Mucosa of rectum (tissue), 2 donors: ENCODE measurements around the gene A2M.
A peak's percentile ranks its signal among the peaks of the same experiment; 100 is the strongest.

ENCODE experiments used
- H3K27ac ChIP-seq, 2 donors: one replicate each; pipeline ENCODE4 v1.7.0; 2013; ENCODE audit warnings: inconsistent platforms in 2 of 2, low read depth in 2 of 2, low read length in 2 of 2
- H3K27me3 ChIP-seq, 2 donors: one replicate each; pipeline ENCODE4 v1.7.0; 2013; ENCODE audit warnings: low read length in 2 of 2; ENCODE audit not compliant: control insufficient read depth in 2 of 2, insufficient read depth in 2 of 2
- H3K36me3 ChIP-seq, 2 donors: one replicate each; pipeline ENCODE4 v1.7.0; 2013; ENCODE audit warnings: low read length in 2 of 2; ENCODE audit not compliant: control insufficient read depth in 2 of 2, insufficient read depth in 2 of 2
- H3K4me1 ChIP-seq, 2 donors: one replicate each; pipeline ENCODE4 v1.7.0; 2013; ENCODE audit warnings: low read length in 2 of 2, mild to moderate bottlenecking in 1 of 2; ENCODE audit not compliant: control insufficient read depth in 2 of 2, insufficient read depth in 2 of 2
- H3K4me3 ChIP-seq, 2 donors: one replicate each; pipeline ENCODE4 v1.7.0; 2013; ENCODE audit warnings: low read length in 2 of 2
- H3K9ac ChIP-seq, 2 donors: one replicate each; pipeline ENCODE4 v1.7.0; 2013; ENCODE audit warnings: low read length in 2 of 2, low read depth in 1 of 2, mild to moderate bottlenecking in 1 of 2
- H3K9me3 ChIP-seq, 2 donors: one replicate each; pipeline ENCODE4 v1.7.0; 2013; ENCODE audit warnings: low read length in 2 of 2; ENCODE audit not compliant: control insufficient read depth in 2 of 2
- donor health status: healthy.
- donor health status: Normal muscosa, but diverticular disease.

Gene A2M

DNA sequence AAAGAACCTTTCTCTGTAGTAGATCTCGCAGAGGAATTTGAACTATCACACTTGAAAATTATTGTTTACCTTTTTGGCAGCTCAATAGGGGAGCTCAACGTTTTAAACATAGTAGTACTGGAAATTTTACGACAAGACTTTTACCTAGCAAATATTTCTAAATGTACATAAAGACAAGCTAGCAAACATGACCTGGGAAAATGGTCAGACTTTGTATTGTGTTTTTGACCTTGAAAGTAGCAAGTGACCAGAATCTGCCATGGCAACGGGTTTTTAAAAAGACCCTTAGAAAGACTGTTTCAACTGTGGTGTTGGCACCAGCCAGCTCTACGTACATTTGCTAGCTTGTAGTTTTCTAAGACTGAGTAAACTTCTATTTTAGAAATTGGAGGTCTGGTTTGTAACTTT is 20.2 kb upstream of the A2M start:
- no peaks in the 10 kb centered on the region for H3K4me1 ChIP-seq
- H3K9ac ChIP-seq: no peak overlapping the region
- no peak overlapping the region for H3K27ac ChIP-seq
- no peaks in the 10 kb centered on the region for H3K36me3 ChIP-seq
- no peak overlapping the region for H3K4me3 ChIP-seq
- no peaks in the 10 kb centered on the region for H3K9me3 ChIP-seq
- H3K27me3 ChIP-seq: no peaks in the 10 kb centered on the region

DNA sequence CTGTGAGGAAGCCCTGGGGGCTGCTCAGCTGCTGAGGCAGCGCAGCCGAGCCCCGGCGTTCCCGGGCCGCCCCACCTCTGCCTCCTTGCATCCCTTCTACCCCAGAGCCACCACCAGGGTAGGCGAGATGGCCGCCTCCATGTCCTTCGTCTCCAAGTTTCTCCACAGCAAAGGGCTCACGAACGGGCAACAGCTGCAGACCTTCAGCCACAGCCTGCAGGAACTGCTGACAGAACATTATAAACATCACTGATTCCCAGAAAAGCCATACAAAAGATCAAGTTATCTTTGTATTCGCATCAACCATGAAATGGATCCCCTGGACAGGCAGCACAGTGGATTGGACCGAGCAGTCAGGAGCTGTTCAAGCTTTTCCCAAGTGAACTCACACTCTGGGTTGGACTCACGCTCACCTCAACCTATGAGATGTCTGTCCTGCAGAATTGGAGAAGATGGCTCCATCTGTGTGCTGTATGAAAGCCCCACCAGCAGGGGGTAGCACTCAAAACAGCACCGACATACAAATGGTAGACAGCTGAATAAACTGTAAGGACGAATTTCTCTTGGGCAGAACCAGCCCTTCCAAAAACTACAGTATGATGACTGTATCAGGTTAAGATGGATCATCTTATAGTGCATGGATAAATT is 19.4 kb upstream of the A2M start:
- H3K9ac ChIP-seq: no peak overlapping the region
- H3K9me3 ChIP-seq: no peaks in the 10 kb centered on the region
- H3K36me3 ChIP-seq: no peaks in the 10 kb centered on the region
- H3K4me1 ChIP-seq: no peaks in the 10 kb centered on the region
- H3K4me3 ChIP-seq: no peak overlapping the region
- peak overlapping the region; percentile 6 to 49 for H3K27ac ChIP-seq
- no peaks in the 10 kb centered on the region for H3K27me3 ChIP-seq

DNA sequence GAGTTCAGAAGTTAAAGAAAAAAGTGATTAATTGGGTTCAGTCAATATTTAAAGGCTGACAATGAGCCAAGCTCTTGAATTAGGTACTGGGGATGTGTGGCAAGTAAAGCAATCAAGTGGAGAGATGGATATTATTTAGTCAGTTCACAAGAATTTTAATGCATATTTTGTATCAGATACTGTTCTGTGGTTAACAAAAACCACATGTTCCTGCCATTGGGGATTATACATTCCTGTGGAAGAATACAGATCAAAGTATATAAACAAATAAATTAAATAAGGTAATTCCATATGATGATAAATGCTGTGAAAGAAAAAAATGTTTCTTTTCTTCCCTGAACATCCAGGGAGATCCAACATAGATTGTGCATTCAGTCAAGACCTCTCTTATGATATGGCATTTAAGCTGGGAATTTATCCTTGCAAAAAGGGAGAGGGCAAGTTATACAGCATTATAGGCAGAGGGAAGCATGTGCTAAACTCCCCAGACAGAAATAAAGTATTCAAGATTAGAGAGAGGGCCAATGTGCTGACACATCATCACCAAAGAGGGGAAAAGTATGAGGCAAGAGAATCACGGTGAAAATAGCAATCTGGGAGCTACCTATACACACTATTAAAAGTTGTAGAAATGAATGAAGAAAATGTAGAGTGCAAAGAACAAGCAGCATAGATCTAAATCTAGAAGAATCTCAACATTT is 17.6 kb upstream of the A2M start:
- Histone ChIP-seq H3K9me3 (no peaks in the 10 kb centered on the region), H3K9ac (no peak overlapping the region), H3K4me3 (no peak overlapping the region), H3K36me3 (no peaks in the 10 kb centered on the region), H3K27me3 (no peaks in the 10 kb centered on the region), H3K4me1 (no peaks in the 10 kb centered on the region), H3K27ac (no peak overlapping the region)

DNA sequence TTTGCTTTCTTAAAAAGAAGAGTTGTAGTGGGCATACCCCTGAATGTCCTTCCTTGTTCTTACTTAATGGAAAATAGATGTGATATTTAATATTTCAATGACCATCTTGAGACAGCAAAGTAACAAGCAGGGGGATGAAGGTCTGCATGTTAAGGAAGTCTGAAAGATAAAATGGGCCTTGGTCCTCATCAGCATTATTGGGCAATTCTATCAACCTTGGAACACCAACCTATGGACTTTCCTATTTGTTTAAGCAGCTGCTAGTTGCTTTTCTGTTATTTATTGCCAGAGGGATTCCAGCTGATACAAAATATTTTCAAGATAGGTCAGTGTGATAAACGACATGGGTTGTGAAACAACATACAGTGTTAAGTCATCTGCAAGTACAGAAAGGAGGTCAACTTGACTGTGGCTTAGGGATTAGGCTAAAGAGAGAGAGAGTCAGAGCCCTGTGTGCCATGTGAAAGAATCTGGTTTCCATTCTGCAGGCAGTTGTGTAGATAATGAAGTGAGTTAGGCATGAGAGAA is 16.4 kb upstream of the A2M start:
- H3K4me1 ChIP-seq: no peaks in the 10 kb centered on the region

DNA sequence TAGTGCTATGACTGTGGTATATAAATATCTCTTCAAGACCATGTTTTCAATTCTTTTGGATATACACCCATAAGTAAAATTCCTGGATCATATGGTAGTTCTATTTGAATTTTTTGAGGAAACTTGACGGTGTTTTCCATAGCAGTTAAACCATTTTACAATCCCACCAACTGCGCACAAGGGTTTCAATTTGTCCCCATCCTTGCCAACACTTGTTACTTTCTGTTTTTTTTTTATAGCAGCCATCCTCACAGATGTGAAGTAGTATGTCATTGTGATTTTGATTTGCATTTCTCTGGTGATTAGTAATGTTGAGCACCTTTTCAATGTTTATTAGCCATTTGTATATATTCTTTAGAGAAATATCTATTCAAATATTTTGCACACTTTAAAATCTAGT is 14.5 kb upstream of the A2M start:
- no peak overlapping the region for H3K9ac ChIP-seq
- H3K36me3 ChIP-seq: no peaks in the 10 kb centered on the region
- no peaks in the 10 kb centered on the region for H3K4me1 ChIP-seq
- H3K27me3 ChIP-seq: no peaks in the 10 kb centered on the region
- H3K9me3 ChIP-seq: no peaks in the 10 kb centered on the region
- no peak overlapping the region for H3K27ac ChIP-seq
- no peak overlapping the region for H3K4me3 ChIP-seq

More for the DNA sequence above, 16.4 kb upstream of the A2M start:
- no peak overlapping the region for H3K27ac ChIP-seq
- no peaks in the 10 kb centered on the region for H3K27me3 ChIP-seq
- H3K9me3 ChIP-seq: no peaks in the 10 kb centered on the region
- H3K9ac ChIP-seq: no peak overlapping the region
- no peak overlapping the region for H3K4me3 ChIP-seq
- no peaks in the 10 kb centered on the region for H3K36me3 ChIP-seq

DNA sequence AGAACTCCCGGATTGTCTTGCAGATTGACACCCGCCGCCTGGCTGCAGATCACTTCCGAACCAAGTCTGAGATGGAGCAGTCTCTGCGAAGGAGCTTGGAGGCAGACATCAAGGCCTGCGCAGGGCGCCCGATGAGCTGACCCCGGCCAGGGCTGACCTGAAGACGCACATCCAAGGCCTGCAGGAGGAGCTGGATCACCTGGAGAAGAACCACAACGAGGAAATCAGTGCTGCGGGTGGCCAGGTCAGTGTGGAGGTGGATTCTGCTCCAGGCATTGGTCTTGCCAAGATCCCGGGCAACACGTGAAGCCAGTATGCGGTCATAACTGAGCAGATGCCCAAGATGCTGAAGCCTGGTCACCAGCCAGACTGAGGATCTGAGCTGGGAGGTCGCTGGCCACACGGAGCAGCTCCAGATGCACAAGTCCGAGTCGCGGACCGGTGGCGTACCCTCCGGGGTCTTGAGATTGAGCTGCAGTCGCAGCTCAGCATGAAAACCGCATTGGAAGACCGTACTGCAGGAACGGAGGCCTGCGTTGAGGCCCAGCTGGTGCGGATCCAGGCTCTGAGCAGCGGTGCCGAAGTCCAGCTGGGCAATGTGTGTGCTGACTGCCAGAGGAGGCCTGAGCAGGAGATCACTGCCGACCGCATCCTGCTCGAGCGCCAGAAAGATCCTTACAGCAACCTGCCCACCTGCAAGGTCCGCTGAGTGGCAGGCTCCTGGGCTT is 12.4 kb upstream of the A2M start:
- Histone ChIP-seq H3K36me3 (no peaks in the 10 kb centered on the region), H3K27me3 (no peaks in the 10 kb centered on the region), H3K27ac (no peak overlapping the region), H3K9me3 (no peaks in the 10 kb centered on the region), H3K4me3 (no peak overlapping the region), H3K4me1 (no peaks in the 10 kb centered on the region), H3K9ac (no peak overlapping the region)

DNA sequence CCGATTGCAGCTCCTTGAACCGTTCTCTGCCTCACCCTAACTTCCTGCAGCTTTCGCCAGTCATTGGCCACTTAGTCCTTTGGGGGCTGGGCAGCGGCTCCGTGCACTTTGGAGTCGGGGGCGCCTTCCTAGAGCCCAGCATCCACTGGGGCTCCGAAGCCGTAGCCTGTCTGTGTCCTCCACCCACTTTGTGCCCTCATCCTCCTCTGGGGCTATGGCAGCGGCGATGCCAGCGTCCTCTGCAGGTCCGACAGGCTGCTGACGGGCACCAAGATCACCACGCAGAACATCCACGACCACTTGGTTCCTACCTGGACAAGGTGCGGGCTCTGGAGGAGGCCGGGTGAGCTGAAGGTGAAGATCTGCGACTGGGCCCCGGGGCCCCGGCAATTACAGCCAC is 11.8 kb upstream of the A2M start:
- Histone ChIP-seq H3K4me1 (no peaks in the 10 kb centered on the region), H3K9me3 (no peaks in the 10 kb centered on the region), H3K27ac (no peak overlapping the region), H3K36me3 (no peaks in the 10 kb centered on the region), H3K9ac (no peak overlapping the region), H3K27me3 (no peaks in the 10 kb centered on the region), H3K4me3 (no peak overlapping the region)

DNA sequence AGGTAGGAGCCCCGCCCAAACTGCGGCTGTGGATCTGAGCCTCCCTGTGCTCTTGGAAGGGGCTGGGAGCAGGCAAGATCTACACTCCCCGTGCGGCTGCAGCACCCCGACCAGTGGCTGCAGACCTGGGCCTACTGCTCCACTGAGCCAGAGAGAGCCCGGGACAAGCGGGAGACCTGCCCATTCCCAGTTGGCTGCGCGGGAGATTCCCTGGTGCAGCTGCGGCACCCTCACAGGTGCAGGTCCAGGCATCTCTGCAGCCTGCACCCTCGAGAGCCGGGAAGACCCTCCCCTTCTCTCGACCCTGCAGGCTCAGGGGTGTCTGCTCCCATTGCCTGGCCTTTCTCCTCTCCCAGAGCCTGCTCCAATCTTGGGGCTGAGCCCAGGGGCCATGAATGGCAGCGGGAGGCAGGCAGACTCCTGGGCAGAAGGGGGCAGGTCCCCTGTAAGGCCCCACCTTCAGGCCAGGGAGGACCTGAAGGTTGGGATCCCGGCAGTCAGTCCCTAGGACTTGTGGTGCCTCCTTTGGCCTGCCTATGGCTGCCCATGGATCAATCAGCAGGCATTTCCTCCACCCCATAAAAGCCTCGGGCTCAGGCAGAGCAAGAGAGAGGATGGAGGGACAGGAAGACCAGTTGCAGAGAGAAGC is 8.8 kb upstream of the A2M start:
- Histone ChIP-seq H3K9me3 (no peaks in the 10 kb centered on the region), H3K9ac (no peak overlapping the region), H3K27me3 (no peaks in the 10 kb centered on the region), H3K4me1 (no peaks in the 10 kb centered on the region), H3K4me3 (no peak overlapping the region), H3K27ac (peak overlapping the region in 1 of 2 donors; percentile 34), H3K36me3 (no peaks in the 10 kb centered on the region)

DNA sequence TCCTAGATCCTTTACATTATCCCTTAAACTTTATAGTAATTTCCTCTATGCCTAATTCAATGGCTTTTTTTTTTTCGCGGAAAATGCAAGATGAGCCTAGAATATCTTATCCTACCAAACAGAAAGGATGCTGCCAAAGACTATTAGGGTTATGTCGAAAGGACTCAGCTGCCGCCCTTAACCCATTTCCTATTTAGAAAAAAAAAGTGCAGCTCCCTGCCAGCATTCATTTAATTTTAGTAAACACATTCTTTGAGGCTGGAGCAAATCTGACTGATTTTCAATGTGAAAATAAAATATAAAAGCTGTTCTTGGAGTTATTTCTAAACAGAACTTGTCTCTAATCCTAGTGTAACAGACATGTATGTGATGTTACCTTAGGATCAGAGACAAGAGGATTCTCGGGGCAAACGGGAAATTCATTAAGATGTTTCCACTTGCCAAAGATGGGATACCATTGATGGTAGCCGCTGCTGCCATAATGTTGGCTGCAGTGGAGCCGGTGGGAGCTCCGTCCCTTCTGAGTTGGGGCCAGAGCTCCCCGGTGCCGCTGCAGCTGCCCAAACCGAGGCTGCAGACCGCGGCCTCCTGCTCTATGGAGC is 8.2 kb upstream of the A2M start:
- H3K4me3 ChIP-seq: peak overlapping the region in 1 of 2 donors; percentile 23
- no peaks in the 10 kb centered on the region for H3K27me3 ChIP-seq
- no peaks in the 10 kb centered on the region for H3K9me3 ChIP-seq
- H3K27ac ChIP-seq: peak overlapping the region; percentile 25 to 34
- H3K4me1 ChIP-seq: no peaks in the 10 kb centered on the region
- H3K36me3 ChIP-seq: no peaks in the 10 kb centered on the region
- no peak overlapping the region for H3K9ac ChIP-seq
